Activated CD4-positive, alpha-beta T cell treated with anti-CD3 and anti-CD28 coated beads, Interleukin-10, Interleukin-2, amounts not matched to agents 100 ng/mL and 50 ng/mL, durations not matched to agents 16 hours and 8 hours (primary cell): Measurements from ENCODE around the gene PTBP1.
A peak's percentile ranks its signal among the peaks of the same experiment; 100 is the strongest.

ENCODE experiments used
- DNase-seq: peaks from one replicate; pipeline ENCODE4 v3.0.0-alpha.2; 2020

The PTBP1 gene

DNA sequence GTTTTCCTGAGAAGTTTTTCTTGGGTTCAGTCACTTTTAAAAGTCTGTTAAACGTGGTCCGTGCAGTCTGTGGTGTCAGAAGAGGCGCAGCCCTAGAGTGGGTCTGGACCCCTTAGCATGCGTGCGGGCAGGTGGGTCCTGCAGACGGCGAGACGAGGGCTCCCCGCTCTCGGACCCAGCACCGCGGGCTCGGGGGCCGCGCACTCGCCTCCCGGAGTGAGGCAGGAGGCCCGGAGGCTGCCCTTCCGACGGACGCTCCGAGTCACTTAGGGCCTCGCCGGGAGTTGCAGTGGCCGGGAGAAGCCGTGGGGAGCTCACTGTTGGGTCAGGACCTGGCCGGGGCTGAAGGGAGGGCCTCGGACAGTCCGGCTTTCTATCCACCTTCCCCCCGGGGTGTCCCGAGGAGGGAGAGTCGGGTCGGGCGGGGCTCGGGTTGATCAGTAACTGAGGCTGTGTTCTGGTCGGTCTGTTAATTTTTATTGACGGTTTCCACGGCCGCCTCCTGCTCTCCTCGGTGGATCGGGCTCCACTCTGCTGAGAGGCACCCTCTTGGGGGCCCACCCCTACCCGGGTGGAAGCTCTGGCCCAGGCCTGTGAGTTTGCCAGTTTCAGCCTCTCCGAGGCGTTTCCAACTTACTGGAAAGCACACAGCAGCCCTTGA is 1.3 kb downstream of the PTBP1 start:
- DNase-seq = peak; percentile 18

DNA sequence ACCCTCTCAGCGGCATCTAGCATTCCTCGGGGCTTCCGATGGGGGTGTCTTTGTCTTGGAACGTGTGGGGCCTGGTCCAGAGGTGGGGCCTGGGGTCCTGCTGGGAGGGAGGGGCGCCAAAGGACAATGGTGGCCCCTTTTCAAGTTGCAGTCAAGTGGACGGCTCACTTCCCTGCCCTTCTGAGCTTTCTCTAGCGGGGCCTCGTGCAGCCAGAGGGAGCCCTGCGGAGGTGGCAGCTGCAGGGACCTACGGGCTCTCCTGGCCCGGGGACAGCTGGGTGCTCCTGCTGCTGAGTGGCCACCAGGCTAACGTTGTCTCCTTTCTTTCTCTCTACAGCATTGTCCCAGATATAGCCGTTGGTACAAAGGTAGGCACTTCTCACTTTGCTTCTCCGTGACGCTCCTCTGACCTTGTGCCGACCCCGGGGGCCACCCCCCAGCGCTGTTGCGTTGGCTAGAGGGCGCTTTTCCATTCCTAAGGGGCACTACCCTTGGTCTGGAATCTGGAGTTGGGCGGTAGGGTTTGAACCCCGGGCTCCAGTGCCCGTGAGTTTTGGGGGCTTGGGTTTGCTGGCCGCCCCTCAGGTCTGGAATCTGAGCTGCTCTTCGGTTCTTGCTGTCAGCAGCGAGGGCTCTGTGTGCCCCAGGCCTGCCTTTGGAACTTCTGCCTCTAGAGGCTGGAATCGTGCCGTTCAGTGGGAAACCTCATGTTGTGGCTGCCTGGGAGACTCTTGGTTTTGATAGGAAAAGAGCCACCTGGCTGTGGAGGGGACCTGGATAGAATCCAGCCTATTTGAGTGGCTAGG is 2.0 kb downstream of the PTBP1 start:
- peak; percentile 21 for DNase-seq

DNA sequence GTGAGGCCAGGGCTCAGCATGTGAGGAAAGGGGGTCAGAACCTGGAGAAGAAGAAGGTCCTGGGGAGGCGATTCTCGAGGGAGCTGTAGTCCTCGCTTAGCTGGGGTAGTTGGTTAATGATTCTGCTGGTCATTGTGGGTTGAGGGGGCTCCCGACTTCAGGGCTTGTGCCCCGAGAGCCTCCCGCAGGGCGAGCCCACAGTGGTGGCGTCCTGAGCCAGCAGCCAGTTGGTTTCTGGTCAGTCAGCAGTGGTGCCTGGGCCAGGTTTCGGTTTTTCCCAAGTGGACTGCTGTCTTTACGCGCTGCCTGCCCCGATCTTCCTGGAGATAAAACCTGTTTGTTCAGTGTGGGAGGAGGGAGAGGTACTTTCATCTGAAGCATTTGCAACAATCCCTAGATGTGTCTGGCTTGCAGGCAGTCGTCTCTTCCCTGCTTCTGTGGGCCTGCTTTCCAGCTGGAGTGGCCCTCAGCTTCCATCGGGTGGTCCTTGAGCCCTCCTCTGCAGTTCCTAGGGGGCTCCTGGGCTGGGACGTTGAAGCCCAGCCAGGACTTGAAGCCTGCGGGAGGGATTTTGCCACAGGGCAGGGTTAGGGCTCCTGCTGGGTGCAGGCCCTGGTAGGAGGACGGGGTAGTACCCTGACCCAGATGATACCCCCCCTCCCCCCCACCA is 3.2 kb downstream of the PTBP1 start:
- no peak for DNase-seq

DNA sequence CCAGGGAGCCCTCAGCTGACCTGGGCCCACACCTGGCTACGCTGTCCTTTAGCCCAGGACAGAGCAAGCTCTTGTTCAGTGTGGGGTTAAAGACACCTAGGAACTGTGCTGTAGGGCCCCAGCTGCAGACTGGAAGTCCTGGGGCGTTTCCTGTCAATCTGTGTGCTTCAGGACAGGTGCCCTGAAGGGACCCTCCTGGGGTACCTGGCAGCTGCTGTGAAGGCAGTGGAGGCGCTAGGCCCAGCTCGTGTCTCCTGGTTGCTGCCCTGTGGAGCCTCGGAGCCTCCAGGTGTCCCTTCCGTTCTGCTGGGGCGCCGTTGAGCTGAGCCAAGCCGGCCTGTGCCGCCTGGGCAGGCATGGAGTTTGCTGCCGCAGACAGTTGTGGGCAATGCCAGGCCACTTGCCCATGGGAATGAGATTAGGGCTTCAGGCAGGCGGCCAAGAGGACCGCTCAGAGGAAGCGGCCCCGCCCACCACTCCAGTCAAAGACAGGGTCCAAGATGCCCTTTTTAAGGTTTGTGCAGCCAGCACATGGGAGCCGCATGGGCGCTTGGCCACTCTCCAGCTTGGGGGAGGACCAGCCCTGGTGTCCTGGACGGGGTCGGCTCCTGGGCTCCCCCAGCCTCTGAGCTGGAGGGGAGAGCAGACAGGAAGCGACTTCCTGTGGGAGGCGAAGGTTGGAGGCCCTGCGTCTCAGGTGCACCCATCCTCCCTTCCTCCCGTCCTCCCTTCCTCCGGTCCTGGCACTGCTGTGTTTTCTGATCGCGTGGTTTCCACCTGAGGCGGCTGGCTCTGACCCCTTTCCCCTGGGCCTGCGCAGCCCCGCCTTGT is 4.0 kb downstream of the PTBP1 start:
- peak; percentile 29 for DNase-seq

DNA sequence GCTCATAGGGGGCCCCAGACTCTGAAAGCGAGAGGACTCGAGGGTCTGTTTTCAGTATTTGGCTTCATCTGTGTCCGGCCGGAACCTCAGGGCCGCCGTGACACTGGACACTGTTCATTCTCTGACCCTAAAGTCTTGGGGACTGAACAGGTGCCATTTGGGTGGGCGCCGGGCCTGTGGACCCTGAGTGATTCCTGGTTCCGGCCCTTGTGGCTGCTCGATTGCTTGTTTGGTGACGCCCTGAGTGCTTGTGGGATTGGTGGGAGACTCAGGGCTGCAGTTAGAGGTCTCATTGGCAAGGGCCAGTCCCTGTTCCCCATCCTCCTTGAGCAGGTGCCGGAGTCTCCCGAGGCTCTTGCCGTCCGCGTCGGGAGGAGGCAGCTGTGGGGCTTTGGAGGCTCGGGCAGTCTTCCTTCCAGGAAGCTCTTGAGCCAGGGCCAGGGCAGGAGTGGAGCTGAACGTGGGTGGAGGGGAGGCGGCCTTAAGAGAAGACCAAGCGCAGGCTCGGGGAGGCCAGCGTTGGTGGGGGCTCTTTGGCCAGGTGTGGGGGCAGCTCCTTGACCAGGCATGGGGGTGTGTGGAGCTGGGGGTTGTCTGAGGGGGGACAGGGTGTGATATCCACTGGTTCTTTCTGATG is 4.7 kb downstream of the PTBP1 start:
- no peak for DNase-seq

DNA sequence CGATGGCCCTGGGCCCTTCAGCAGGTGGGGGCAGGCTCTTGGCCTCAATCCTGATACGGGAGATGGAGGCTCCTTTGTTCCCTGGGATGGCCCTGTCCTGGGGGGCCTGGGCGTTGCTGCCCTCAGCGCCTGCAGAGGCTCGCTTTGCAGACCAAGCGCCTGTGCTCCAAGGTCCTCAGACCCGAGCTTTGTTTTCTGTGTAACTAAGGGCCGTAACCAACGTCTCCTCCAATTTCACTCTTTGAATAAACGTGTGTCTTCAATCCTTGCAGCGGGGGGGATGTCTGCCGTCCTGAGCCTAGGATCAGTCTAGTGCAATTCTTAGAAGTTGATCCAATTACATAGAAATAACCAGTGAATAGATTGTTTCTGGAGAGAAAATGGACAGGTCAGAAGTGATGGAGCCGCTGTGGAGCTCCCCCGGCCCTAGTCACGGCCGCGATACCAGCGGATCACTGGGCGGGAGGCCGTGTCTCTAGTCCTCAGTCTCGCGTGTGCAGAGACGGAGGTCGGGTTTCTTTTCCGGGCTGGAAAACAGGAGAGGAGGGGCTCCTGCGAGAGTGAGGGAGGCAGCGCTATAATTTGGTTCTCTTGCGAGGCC is 5.3 kb downstream of the PTBP1 start:
- no peak for DNase-seq

DNA sequence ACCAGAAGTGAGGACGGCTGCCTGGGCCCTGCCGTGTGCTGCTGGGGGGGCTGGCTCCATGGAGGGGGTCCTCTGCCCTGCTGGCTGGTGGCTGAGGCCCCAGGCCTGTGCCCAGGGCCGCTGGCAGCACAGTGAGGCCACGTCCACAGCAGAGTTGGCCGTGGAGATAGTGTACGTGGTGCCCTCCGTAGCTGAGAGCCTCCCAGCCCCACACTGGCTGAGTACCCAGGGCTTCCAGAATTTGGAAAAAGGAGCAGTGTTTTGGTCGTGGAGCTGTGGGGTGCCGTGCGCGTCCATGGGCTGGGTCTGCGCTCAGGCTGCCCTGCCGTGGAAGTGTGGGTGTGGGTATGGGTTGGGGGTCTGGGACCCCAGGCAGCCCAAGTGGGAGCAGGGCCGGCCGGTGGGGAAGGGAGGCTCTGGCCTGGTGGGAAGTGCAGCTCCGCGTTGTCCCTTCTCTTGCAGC is 5.9 kb downstream of the PTBP1 start:
- DNase-seq = no peak

DNA sequence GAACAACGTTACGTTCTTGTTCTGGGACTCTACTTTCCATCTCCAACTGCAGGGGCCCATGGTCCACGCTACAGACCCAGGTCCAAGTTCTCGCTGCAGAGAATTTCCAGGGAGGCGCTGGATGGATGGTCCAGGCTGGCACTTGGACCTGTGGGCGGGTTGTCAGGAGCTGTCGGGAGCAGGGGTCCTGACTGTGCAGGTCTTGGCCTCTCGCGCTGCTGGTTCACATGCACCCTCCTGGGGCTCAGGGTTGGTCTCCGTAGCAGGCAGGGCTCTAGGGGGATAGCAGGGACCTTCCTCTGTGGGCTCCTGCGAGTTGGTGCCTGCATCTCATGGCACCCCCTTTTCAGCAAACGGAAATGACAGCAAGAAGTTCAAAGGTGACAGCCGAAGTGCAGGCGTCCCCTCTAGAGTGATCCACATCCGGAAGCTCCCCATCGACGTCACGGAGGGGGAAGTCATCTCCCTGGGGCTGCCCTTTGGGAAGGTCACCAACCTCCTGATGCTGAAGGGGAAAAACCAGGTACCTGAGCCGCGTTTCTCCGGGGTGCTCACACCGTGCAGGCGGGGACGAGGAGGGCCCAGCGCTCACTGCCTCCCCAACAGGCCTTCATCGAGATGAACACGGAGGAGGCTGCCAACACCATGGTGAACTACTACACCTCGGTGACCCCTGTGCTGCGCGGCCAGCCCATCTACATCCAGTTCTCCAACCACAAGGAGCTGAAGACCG is 6.6 kb downstream of the PTBP1 start:
- no peak for DNase-seq

DNA sequence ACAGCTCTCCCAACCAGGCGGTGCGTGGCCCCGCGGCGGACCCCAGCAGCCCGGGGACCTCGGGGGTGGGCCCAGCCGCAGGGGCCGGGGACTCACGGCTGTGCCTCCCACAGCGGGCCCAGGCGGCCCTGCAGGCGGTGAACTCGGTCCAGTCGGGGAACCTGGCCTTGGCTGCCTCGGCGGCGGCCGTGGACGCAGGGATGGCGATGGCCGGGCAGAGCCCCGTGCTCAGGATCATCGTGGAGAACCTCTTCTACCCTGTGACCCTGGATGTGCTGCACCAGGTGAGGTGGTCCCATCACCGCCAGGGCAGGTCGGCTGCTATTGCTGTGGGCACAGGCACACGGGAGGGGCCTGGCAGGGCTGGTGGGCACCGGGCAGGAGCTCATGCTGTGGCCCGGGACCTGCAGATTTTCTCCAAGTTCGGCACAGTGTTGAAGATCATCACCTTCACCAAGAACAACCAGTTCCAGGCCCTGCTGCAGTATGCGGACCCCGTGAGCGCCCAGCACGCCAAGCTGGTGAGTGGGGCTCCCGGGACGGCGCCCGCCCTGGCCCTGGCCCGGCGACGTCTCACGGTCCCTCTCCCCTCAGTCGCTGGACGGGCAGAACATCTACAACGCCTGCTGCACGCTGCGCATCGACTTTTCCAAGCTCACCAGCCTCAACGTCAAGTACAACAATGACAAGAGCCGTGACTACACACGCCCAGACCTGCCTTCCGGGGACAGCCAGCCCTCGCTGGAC is 7.3 kb downstream of the PTBP1 start:
- DNase-seq = no peak

DNA sequence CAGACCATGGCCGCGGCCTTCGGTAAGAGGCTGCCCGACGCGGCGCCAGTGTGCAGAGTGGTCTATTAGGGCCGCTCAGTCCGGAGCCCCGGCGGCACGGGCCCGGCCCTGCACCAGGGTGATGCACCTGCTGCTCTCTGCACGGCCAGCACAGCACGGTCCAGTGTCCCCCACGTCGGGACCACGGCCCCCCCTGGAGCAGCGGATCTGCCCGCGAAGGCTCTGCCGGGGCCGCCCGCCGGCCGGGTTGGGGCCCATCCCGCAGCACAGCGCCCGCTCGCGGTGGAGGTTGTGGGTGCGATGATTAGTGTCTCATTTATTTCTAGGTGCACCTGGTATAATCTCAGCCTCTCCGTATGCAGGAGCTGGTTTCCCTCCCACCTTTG is 7.9 kb downstream of the PTBP1 start:
- no peak for DNase-seq

DNA sequence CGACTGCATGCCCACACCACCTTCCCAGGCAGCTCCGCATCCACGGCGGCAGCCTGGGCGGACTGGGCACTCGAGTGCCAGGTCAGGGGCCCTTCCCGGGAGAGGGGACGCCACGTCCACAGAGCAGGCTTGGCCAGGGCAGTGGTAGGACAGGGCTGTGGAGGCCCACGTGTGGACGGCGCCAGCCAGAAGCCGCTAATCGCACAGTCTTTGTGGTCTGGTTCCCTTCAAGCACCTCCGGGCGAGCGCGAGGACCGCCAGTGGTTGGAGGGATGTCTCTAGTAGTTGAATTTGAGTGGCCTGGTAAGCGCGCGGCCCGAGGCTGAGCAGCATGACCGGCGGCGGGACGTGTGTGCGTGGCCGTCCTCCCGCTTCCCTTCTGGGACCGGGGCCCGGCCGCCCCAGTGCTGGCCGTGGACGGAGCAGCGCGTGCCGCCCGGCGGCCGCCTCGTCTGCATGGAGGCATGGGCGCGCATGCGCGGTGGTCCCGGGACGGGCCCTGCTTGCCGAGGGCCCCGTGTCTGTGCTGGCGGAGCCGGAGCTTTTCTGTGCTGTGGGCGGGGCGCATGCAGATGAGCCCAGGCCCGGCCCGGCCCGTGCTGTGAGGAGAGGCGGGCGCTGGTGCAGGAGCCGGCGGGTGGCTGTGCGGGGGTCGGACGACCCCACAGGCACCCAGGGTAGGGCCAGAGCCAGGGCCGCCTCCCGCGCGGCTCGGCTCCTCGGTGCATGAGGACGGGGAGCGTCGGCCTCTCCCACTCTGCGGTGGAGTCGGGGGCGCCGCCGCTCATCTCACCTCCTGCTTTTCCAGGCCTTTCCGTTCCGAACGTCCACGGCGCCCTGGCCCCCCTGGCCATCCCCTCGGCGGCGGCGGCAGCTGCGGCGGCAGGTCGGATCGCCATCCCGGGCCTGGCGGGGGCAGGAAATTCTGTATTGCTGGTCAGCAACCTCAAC is 8.6 kb downstream of the PTBP1 start:
- DNase-seq = no peak

DNA sequence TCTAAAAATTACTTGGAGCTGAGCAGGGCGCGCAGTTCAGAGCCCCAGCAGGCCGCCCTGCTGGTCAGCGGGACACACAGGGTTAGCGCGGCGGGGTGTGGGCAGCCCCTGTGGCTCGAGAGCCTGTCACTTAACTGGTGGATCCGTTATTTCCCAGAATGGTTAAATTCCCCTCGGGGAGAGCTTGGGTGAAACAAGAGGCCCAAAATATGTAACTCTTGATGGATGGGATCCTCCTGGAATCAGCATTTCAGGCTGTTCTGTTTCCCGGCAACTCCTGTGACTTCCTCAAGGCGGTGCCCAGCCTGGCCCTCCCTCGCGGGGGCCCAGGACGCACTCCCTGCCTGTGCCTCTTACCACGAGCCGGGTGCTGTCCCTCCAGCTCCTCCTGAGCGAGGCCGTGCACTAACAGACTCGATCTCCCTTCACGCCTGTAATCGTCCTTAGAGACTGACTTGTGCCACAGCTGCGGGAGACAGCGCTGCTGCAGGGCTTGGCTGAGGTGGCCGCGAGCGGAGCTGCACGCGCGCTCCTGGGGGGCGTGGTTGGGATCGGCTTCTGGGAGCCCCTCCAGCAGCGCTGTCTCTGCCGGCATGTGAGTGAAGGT is 9.7 kb downstream of the PTBP1 start:
- DNase-seq = no peak

DNA sequence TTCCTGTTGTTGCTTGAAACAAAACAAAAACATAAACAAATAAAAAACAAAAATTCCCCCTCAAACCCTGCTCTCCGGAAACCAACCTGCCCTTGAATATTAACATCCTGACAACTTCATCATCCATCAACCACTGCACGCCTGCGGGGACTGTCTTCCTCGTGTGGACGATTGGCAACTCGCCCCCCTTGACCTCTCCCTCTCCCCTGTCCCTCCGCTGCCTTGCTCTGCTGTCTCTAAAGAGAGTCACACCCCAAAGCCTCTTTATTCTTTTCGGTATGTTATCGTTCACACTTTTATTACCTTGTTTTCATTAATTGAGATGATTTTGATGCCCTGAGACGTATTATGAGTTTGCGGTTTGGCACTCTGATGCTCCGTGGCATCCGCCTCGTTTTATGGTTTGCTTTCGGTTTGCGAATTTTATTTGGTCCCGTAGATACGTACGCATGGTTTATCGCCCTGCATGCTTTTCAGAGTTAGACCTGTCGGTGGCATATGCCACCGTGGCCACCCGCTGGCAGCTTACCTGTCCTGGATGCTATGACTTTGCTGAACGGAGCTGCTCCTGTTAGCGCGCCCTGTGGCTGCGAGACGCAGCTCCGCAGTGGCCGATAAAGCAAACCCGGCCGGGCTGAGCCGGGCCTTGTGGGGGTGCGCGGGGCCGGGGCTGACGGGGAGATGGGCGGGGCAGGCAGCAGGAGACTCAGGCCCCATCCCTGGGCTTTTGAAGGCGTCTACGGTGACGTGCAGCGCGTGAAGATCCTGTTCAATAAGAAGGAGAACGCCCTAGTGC is 10.6 kb downstream of the PTBP1 start:
- DNase-seq = no peak

DNA sequence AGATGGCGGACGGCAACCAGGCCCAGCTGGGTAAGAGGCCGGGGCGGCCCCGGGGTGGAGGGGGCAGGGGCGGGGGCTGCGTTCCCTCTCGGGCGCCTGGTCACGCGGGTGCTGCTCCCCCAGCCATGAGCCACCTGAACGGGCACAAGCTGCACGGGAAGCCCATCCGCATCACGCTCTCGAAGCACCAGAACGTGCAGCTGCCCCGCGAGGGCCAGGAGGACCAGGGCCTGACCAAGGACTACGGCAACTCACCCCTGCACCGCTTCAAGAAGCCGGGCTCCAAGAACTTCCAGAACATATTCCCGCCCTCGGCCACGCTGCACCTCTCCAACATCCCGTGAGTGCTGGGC is 11.1 kb downstream of the PTBP1 start:
- DNase-seq = no peak

DNA sequence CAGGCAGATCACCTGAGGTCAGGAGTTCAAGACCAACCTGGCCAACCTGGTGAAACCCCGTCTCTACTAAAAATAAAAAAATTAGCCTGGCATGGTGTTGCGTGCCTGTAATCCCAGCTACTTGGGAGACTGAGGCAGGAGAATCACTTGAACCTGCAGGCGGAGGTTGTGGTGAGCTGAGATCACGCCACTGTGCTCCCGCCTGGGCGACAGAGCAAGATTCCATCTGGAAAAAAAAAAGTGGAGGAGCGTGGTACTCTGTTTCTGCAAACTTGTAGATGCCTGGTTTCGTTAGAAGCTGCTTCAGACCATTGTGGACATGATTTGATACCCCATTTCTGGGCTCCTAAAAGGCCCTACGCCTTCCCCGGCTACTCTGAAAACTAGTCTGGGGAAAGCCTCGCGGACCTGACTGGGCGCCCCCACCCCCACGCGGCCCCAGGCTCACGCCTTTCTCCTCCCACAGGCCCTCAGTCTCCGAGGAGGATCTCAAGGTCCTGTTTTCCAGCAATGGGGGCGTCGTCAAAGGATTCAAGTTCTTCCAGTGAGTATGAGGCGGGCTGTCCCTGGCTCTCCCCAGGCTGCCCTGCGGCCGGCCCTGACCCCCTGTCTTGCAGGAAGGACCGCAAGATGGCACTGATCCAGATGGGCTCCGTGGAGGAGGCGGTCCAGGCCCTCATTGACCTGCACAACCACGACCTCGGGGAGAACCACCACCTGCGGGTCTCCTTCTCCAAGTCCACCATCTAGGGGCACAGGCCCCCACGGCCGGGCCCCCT is 13.0 kb downstream of the PTBP1 start:
- no peak for DNase-seq

DNA sequence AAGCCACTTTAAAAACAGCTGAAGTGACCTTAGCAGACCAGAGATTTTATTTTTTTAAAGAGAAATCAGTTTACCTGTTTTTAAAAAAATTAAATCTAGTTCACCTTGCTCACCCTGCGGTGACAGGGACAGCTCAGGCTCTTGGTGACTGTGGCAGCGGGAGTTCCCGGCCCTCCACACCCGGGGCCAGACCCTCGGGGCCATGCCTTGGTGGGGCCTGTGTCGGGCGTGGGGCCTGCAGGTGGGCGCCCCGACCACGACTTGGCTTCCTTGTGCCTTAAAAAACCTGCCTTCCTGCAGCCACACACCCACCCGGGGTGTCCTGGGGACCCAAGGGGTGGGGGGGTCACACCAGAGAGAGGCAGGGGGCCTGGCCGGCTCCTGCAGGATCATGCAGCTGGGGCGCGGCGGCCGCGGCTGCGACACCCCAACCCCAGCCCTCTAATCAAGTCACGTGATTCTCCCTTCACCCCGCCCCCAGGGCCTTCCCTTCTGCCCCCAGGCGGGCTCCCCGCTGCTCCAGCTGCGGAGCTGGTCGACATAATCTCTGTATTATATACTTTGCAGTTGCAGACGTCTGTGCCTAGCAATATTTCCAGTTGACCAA is 13.7 kb downstream of the PTBP1 start:
- no peak for DNase-seq

DNA sequence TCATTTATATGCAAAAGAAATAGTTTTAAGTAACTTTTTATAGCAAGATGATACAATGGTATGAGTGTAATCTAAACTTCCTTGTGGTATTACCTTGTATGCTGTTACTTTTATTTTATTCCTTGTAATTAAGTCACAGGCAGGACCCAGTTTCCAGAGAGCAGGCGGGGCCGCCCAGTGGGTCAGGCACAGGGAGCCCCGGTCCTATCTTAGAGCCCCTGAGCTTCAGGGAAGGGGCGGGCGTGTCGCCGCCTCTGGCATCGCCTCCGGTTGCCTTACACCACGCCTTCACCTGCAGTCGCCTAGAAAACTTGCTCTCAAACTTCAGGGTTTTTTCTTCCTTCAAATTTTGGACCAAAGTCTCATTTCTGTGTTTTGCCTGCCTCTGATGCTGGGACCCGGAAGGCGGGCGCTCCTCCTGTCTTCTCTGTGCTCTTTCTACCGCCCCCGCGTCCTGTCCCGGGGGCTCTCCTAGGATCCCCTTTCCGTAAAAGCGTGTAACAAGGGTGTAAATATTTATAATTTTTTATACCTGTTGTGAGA is 14.3 kb downstream of the PTBP1 start:
- DNase-seq = no peak
